Hindlimb muscle (tissue), 1 donor: ENCODE data around the gene PCGF2. TPM values are rescaled to one million over a fixed set of nuclear protein-coding genes. Genes with fewer than 3 reads are reported as not detected.
A peak's percentile ranks its signal among the peaks of the same experiment; 100 is the strongest.
"Not testable (repeated sequence)": the region's sequence is repeated elsewhere in the genome, so short reads cannot be mapped to it uniquely, and the experiment has no call there.

Source experiments
- DNase-seq: peaks from one replicate; pipeline ENCODE4 v3.0.0-alpha.2; 2013
- polyA plus RNA-seq: library from polyadenylated mRNA; unstranded; fragments of 120-200 nt; gene quantifications from one replicate; pipeline ENCODE4 v1.2.1, GENCODE V29; 2013; ENCODE audit not compliant: insufficient read length

PCGF2 gene
- polyA plus RNA-seq, 1 donor = 32.7 TPM

DNA sequence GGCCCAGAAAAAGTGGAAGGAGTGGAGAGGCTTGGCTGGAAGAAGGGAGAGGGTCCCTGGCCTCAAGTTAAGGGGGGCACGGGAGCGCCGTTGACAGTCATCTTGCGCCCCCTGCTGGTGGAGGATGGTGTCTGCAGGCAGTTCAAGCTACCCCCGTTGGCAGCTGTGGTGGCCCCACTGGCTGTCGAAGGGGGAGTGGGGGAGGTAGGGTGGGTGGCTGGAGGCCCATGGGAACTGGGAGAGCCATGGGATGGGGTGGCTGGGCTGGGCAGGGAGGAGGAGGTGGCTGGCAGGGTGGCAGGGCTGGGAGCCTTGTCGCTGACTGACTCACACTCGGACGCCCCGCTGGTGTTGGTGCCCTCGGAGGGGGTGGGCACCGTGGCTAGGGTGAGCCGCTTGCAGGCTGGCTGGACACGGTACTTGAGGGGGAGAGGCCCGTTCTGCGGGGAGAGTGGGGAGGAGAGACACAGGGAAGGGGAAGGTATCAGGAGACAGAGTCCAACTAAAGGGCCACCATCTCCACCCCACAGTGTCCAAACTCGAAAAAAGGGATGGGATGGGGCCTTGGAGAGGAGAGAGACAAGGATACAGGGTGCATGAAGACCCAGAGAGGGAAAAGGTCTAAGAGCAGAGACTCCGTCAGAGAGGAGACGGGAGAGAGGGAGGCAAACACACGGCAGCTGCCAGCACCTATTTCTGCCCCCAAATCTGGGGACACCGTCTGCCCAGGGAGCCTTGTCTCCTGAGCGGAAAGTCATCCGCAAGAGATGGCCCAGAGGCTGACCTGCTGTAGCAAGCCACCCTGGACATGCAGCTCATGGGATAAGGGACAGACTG lies 12.8 kb downstream of the PCGF2 start:
- DNase-seq = no peak

DNA sequence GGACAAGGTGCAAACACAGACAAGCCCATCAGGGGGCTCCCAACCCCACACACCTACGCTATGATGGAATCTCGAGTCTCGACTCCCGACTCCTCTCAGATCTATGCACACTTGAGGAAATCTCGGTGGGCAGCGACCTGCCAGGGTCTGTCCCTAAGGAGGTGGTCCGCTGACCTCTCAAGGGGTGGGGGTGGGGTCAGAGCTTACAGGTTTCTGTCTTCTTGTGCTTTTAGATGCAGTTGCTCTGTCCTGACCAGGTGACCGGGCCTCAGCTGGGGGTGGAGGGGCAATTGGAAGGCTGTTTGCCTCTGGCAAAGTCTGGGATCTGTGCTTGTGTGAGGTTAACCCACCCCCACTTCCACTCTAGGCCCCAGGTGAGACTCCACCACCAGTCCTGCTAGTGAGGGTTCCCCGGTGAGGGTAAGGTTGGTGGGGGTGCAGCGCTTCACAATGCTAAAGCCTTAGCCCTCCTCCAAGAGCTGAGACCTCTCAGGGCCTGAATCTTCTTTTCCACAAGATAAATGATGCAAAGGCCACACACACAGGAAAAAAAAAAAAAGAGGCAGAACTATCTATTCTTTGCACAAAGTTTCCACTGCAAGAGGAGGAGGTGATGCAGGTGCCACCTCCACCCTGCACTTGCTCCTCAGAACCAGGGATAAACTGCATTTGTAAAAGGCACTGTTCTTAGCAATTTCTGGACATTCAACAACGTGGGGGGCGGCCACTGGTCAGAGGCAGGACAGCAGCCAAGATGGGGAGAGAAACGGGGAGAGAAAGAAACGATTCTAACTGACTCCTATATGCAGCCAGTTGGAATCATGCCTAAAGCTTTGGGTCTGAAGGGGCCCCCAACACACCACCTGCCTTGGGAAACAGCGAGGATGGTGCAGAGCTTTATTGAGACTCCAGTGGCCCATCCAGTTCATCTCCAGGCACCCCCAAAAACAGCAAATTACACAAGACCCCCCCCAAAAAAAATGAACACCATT lies 13.9 kb downstream of the PCGF2 start:
- no peak for DNase-seq

DNA sequence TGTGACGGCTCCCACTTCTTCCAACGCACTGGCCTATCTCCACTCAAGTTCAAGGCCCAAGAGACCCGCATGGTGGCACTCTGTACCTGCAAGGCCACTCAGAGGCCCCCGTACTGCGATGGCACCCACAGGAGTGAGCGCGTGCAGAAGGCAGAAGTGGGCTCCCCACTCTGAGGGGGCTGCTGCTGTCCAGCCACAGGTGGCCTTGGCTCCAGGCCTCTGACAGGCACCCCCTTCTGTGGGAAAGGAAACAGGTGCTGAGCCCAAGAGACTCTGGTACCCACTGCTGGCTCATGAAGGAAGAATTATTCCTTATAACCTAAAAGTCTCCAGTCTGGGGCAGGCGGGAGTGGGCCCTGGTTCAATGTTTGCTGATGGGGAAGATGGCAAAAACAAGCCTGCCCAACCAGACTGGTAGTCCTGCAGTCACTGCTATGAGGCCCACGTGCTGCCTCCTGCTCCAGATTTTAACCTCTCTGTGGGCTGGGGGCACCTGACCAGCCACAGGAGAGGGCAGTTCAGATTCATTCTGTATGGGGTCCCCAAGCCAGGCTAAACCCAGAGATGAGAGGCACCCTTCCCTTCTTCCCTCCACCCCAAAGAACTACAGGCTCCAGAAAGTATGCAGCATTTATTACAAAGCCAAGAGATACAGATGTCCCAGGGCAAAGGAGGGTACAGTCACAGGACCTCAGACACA lies 14.7 kb downstream of the PCGF2 start:
- no peak for DNase-seq

DNA sequence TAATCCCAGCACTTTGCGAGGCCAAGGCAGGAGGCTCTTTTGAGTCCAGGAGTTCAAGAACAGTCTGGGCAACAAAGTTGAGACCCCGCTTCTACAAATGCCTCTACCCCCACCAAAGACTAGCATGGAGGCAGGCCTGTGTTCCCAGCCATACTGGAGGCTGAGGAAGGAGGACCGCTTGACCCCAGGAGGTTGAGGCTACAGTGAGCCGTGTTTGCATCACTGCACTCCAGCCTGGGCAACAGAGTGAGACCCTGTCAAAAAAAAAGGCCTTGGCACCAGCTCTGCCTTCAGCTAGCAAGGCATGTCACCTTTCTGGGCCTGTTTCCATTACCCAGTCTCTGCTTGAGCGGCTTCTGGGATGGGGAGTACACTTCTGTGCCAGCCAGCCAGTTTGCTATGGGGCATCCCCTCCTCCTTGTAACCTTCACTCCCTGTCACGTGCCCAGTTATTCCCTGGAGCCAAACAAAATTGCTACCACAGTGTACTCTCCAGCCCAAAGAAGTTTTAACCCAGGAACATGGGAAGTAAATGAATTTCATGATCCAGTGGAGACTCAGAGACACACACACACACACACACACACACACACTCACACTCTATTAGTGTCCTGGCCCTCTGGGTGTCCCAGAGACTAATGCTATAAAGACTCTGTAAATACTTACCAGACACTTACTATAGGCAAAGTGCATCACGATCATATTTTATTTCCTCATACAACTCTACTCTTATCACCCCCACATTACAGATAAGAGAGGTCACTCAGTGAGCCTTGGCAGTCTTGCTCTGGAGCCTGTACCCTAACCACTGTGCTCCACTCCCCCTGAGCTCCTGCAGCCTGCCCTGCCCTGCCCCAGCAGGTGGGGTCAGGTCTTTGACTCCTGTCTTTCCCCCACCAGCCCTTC lies 15.5 kb downstream of the PCGF2 start:
- DNase-seq = no peak

DNA sequence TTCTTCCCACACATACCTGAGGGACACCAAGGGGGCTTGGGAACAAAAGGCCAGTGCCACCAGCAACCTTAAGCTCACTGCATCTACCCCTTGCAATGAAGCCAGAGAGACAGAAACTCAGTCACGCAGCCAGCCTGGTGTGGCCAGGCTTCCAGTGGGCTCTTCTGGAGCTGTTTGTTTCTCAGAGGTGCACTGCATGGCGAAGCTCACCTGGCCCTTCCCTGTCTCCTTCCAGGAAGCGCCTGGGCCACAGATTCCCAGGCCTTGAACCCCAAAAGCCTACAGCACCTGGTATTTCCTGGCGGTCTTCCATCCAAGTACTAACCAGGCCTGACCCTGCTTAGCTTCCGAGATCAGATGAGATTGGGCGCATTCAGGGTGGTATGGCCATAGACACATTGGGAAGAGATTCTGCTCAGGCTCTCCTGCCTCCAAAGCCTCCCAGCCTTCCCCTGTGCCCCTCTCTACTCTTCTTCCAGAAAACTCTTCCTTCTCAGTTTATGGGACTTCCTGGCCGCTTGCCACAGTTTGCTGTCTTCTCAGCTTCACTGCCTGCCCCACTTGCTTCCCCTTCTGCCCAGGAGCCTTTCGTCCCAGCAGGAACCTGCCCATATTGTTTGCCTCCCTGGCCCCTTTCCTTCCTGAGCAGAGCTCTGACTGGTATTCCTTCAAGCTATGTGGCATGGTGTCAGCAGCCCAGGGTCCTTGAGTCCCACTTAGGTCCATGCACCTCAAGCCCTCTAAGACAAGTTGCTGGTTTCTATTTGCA lies 16.4 kb downstream of the PCGF2 start:
- DNase-seq = no peak

DNA sequence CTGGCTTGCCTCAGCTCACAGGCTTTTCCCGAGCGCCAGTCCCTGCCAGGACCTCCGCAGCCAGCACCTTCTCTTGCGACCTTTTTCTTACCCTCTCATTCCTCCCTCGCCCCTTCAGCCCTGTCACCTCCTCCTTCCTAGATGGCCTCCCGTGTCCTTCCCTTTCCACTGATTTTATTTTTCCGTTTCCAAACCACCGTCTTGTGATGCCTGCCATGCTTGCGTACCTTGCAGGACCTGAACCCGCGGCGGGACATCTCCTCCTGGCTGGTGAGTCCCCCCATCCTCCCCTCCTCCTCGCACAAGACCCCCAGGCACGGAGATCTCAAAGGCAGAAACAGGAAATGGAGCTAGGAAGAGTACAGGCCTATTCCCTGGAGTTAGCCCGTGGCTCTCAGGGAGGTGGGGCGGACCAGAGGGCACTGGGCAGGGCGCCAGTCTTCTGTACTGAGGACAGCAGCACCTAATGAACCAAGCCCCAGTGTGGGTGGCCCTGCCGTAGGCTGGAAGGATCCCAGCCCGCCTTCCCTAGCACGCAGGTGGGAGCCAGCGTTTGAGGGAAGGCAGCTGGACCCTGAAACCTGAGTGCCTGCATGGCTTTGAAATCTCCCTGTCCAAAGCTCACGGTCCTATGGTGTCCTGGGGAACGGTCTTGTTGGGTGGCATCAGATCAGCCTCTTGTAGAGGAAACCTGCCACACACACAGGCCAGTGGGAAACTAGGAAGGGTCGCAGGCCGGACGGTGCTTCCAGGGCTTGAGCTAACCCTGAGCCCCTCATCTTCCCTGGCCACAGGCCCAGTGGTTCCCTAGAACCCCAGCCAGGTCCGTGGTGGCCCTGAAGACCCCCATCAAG lies 17.4 kb downstream of the PCGF2 start:
- no peak for DNase-seq

DNA sequence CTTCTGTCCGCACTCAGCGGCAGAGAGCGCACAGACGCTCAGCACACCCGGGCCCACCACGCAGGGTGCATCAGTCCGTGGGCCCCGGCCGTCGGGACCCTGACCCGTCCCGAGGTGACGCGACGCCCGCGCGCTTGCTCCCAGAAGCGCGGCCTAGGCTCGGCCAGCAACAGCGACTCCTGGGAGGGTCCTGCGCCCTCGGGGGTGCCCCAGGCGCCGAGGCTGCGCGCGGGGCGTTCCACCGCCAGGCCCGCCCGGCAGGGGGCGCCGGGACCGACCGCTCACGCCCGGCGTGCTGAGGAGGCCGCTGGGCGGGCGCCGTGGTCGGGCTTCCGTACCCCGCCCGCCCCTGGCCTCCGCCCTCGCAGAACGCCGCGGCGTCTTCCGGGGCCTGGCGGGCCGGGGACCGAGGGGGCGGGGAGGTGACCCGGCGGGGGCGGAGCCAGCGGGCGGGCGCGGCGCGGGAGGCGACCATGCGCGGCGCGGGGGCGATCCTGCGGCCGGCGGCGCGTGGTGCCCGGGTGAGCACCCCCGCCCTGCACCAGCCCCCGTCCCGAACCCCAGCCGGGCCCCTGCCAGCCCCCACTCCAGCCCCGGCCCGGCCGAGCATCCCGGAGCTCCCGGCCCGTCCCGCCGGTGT lies 18.1 kb downstream of the PCGF2 start, which contains the start of gene CISD3:
Gene CISD3 (plus strand): TSS at position 456 of the 640 bp plus-strand sequence. CDS start 18 bp downstream, at position 474.
- DNase-seq = peak; percentile 90

DNA sequence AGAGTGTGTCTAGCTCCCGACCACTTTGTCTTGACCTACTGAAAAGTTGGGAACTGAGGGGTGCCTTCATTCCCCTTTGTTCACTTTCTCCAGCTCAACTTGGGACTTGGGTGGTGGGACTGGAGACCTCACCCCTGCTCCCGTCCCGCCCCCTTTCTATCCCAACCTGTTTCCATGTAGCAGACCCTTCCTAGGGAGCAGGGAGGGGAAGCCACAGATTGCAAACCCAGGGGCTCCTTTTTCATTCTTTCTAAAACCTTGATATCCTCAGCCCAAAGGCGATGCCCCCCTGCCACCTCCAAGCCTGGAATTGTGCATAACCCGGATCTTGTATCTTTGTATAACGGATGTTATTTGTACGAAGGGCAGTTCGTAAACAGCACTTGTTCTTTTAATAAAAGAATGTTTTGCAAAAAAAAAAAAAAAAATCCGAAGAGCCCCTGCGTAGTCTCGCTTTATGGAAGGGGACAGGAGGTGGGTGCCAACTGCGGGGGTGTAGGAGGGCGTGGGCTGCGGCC lies 18.7 kb downstream of the PCGF2 start:
- DNase-seq = no peak

DNA sequence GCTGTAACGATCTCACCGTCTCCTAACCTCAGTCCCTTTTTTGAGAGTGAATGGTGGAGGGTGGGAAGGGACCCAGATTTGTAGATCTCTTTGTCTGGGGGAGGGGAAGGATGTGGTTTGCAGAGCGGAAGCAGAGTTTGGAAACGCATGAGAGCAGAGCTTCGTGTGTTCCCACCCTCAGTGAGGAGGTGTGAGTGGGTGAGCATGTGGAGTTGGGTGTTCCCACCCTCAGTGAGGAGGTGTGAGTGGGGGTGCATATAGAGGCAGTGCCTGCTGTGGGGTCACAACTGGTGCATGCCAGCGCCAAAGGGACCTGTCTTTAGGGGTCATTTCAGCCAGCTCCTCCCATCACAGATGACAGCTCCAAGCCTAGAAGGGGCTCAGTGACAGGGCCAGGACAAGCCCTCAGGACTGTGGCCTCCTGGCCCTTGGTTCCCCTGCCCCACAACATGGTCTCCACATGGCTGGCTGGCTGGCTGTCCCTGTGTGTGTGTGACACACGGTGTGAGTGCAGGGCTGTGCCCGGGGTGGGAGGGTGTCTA lies 19.8 kb downstream of the PCGF2 start:
- DNase-seq = no peak

DNA sequence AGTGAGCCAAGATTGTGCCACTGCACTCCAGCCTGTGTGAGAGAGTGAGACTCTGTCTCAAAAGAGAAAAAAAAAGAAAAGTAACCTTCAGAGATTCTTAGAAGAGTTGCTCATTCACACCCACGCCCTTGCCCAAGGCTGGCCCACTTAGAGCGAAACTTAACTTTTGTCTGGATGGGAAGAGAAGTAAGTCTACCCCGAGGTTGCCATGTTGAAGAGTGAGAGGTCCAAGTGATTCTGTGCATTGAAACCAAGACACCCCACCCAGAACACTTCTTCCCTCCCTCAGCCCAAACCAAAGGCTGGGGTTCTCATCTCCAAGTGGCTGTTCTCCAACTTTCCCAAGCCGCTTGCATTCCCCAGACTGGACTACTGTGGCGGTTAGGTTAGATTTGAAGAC lies 20.4 kb downstream of the PCGF2 start:
- DNase-seq = no peak

DNA sequence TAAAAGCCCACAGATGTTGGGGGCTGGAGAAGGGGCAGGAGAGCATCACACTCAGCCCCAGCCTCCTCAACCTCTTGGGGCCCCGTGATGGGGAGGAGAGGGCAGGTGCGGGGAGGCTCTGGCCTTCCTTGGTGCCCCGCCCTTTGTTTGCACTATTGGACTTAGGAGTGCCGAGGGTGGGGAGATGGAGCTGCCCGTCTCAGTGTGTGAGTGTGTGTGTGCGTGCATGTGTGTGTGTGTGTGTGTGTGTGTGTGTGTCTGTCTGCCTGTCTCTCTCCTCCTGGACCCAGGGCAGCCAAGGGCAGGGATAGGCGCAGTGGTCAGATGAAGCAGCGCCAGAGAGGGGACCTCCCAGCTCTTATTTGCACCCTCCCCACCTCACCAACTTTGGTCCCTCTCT lies 22.0 kb downstream of the PCGF2 start:
- not testable (repeated sequence) for DNase-seq

DNA sequence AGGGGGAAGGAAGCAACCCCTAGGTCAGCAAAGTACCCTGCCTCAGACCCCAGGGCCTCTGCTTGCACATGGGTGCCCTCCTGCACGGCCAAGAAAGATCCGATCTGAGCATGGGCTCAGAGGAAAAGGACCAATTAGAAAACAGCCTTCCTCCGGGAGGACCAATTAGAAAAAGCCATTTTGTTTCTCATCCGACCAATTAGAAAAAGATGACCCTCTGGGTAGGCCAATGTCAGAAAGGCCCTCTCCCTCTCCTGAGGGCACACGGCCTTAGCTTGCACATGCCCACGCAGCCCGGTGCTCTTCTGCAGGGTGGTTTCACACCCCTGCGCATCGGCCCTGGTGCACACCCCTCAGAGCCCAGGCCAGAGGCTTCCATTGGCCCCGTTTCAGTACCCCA lies 23.1 kb downstream of the PCGF2 start:
- DNase-seq = no peak

DNA sequence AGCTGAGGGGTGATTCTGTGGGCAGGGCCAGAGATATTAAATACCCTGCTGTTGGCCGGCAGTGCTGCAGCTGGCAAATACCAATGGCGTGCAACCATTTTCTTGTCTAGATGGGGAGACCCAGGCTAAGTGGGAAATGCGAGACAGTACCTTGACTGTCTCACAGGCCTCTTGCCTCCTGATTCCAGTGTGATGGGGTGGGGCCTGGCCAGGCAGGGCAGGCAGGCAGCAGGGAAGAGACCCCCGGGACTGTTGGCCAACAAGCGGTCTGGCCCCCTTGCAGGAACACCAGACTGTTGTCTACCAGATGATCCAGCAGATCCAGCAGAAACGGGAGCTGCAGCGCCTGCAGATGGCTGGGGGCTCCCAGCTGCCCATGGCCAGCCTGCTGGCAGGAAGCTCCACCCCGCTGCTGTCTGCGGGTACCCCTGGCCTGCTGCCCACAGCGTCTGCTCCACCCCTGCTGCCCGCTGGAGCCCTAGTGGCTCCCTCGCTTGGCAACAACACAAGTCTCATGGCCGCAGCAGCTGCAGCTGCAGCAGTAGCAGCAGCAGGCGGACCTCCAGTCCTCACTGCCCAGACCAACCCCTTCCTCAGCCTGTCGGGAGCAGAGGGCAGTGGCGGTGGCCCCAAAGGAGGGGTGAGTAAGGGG lies 23.7 kb downstream of the PCGF2 start:
- DNase-seq = no peak

DNA sequence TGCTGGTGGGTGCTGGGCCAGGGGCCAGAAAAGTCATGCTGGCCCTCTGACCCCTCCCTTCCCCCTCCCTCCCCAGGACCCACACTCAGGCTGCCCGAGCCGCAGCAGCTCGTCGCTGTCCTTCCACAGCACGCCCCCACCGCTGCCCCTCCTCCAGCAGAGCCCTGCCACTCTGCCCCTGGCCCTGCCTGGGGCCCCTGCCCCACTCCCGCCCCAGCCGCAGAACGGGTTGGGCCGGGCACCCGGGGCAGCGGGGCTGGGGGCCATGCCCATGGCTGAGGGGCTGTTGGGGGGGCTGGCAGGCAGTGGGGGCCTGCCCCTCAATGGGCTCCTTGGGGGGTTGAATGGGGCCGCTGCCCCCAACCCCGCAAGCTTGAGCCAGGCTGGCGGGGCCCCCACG lies 26.3 kb downstream of the PCGF2 start:
- DNase-seq = no peak

DNA sequence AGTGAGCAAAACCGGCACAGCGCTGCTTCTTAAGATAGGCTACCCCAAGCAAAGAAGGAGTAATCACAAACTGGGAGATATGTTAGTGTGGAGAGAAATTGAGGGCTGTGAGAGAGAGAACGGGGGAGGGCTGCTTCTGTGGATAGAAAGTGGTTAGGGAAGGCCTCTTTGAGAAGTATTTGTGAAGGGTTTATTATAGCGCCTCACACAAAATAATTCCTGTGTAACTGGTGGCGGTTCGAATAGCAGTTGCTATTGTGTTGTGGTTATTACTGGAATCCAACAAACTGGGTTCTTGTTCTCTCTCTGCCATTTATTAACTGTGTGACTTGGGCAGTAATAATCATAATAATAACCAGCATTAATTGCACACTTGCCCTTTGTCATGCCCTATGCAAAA lies 27.2 kb downstream of the PCGF2 start:
- no peak for DNase-seq

DNA sequence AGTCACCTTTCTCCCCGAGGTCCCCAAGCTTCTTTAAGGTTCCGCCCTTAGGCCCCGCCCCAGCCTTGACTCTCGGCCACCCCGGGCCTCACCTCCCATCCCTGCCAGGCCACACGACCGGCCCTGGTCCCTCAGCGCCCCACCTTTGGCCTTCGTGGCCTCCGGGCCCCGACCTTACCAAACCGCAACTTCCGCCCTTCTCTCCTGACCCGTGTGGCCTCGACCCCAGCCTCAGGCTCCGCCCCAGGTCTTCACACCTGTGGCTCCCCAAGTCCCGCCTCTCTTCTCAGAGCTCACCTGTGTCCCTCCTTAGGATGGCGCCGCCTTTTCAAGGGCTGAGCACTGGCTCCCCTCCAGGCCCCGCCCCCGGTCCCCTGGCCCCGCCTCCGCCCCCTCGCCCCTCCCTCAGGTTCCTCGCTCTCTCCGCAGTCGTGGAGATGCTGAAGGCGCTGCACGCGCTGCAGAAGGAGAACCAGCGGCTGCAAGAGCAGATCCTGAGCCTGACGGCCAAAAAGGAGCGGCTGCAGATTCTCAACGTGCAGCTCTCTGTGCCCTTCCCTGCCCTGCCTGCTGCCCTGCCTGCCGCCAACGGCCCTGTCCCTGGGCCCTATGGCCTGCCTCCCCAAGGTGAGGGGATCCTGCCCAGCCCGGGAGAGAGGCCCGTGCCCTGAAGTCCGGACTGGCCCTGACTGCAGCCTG lies 28.0 kb downstream of the PCGF2 start:
- DNase-seq = no peak

DNA sequence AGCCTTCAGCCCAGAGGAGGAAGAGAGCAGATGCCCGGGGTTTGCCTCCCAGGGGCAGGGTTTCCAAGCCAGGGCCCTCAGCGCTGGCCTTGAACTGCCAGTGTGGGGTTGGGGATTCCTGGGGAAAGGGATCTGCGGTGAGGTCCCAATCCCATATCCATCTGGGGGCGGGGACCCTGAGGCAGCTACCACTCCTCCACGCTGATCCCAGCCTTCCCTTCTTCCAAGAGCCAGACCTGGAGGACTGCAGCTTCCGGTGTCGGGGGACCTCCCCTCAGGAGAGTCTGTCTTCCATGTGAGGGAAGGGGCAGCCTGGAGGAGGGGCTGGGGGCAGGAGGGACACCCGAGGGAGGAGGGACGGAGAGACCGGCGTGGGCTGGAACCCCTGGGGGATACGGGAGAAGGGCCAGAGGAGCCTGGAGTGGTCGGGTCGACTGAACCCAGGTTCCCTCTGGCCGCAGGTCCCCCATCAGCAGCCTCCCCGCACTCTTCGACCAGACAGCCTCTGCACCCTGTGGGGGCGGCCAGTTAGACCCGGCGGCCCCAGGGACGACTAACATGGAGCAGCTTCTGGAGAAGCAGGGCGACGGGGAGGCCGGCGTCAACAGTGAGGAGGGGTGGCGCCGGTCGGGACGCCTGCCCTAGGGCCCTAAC lies 28.7 kb downstream of the PCGF2 start:
- no peak for DNase-seq
